T-helper 2 cell treated with Interferon-gamma antibody and Interleukin-4, amounts not matched to agents 100 ng/mL and 5 ng/mL, for 36 hours (primary cell): ENCODE measurements around the gene SV2A. TPM values are rescaled to one million over a fixed set of nuclear protein-coding genes. Genes with fewer than 3 reads are reported as not detected.

Source experiments
- intact Hi-C: fragments of 100-400 bp; cut with micrococcal nuclease; formaldehyde crosslinking; loops from one replicate; pipeline ENCODE4 v1.15.1; 2023
- total RNA-seq: library from RNA; stranded (reverse); gene quantifications from 2 replicates; pipeline ENCODE4 v1.2.3, GENCODE V29; 2022

Gene SV2A
- total RNA-seq, 1 donor from 2014 or later, result 17.5 TPM

- intact Hi-C loops, result no loop called here
Measured at GRCh38 chr1:149929856-149930255, 12.2 kb upstream of the SV2A start.

- intact Hi-C loops, result loop anchor here (1.0 kb wide), 2 partner anchors 11 to 40 kb away; no protein-coding TSS in a partner anchor
Measured at GRCh38 chr1:149928401-149928724, 10.7 kb upstream of the SV2A start.

DNA sequence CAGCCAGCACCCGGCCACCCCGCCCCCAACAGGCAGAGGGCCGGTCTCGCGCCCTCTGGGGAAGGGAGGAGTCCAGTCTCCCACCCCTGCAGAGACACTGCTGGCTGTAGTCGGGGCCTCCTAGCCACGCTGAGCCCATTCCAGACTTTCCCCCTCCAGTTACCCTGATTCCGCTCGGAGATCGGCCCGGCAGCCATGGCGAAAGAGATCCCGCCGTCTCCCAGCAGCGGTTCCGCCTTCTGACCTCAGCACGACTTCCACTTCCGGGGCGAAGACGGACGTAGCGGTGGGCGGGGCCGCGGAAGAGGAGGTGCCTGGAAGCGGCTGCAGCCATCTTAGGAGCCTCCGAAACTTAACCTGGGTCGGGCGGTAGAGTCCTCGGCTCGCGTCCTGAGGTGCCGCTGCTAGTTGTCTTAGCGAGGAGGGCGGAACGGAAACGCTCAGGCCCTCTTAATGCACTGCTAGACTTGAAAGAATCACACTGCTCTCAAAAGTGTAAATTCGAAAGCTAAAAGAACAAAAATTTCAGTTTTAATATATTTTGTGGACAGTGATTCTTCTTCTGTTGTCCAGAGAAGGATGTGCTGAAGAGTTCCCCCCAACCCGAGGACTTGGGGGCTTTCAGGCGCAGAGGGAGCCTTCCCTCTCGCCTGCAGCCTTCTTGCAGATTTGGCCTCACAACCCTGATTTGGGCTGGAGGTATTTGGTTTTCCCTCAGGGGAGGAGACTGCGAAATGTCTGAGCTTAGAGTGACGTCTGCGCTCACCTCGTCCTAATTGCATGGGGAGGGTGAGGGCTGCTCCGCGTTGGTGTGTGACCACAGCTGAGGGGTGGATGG lies 10.1 kb upstream of the SV2A start, which contains the start of gene SF3B4:
SF3B4 (minus strand) TSS at position 241 of the 838 bp plus-strand sequence; CDS start at position 197, 44 bp downstream.
- intact Hi-C loops, result loop anchor here (1.0 kb wide), 3 partner anchors 12 to 39 kb away; partner anchors contain the start of gene BOLA1

DNA sequence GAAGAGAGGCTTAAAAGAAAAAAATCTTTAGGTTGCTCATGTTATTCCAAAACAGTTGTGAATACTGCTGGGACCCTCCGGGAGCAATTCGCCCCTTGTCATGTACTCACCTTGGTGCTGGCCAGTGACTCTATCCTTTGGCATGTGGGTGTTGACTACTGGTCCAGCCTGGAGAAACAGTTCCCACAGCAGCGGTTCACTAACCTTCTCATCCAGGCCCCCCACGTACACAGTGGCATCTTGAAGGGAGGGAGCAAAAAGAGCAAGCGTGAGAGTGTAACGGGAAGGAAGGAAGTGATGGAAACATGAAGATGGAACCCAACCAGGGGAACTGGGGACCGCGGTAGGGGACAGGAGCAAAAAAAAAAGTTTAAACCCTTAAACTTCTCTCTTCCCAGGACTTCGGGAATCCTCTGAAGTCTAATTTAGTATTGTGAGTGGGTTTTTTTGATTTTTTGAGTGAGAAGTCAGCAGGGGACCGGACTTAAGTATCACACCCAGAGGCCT lies 9.5 kb upstream of the SV2A start:
- intact Hi-C loops, result loop anchor here (1.0 kb wide), 1 partner anchor 28 kb away; the partner anchor contains the start of gene BOLA1

- intact Hi-C loops, result no loop called here
Measured at GRCh38 chr1:149926296-149926695, 8.7 kb upstream of the SV2A start.

DNA sequence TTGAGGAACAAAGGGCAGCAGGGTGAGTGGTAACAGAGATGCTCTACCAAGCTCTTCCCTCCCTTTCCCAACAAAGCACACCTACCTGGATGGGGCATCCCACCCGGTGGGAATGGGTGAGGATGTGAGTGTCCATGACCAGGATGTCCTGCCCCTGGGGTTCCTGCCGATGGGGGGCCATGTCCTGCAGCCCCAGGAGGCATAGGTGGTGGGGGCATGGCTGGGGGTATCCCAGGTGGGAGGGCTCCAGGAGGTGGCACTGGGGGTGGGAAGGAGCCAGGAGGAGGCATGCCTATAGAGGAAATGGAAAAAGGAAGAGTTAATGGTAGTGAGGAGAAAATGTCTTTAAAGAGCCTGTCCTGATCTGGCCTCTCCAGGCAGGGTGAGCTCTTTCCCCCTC lies 8.1 kb upstream of the SV2A start:
- intact Hi-C loops, result no loop called here

DNA sequence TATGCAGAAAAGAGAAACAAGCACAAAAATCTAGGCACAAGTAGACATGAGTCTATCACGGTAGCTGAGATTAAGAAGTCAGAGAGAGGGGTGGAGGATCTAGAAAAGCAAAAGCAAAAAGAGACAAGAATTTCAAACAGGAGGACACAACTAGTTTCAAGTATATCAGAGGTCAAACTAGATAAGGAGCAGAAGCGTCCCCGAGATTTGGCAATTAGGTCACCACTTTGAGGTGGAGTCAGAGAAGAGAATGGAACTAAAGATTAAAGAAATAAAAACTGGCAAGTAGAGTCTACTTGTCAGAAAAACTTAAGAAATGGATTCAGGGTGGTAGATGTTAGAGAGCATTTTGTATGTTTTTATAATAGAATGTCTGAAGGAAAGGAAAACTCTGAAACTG lies 7.7 kb upstream of the SV2A start:
- intact Hi-C loops, result no loop called here

DNA sequence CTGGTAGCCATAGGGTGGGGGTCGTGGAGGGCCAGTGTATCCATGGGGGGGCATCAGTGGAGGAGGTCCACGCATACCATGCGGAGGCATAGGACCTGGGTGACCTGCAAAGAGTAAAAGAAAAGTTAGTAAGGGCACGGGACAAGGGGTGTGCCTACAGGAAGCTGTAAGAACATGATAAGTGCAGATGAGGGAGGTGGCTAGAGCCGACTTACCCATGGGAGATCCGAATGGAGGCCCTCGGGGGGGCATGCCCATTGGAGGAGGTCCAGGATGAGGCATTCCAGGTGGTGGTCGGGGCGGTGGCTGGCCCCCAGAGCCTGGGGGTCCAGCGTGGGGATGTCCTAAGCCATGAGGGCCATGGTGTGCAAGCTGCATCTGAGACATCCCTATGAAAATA lies 6.0 kb upstream of the SV2A start:
- intact Hi-C loops, result no loop called here

GRCh38 chr1:149916898-149917252 lies 769 bp downstream of the SV2A start:
- intact Hi-C loops, result no loop called here

DNA sequence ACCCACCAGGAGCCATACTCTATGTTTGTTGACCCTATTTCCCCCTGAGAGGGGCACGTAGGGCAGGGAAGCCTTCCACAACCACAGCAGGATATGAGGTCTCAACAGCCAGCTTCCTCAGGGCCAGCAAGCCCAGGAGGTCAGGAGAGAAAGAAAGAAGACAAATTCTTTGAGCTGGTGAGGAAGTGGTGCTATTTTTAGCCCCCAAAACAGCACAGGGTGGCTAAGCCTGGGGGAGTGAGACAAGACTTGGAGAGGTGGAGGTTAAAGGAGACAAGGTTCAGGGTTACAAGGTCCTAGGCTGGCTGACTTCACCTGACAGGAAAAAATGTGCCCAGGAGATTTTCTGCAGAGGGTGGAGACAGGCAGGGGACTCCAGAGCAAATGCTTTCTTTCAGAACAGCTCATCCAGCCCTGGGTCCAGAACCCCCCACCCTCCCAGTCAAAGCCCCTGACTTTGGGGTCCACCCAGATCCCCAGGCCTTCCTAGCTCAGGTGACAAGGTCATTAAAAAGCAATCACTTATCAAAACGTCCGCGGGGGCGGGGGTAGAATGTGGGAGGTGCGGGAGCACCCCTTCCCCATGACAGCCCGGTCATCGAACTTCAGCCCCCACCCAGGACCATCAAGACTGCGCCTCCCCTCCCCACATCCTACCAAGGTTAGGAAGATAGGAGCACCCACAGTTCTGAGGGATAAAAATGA lies 1.3 kb downstream of the SV2A start:
- intact Hi-C loops, result no loop called here

GRCh38 chr1:149915429-149916192 lies 2.0 kb downstream of the SV2A start:
- intact Hi-C loops, result no loop called here

DNA sequence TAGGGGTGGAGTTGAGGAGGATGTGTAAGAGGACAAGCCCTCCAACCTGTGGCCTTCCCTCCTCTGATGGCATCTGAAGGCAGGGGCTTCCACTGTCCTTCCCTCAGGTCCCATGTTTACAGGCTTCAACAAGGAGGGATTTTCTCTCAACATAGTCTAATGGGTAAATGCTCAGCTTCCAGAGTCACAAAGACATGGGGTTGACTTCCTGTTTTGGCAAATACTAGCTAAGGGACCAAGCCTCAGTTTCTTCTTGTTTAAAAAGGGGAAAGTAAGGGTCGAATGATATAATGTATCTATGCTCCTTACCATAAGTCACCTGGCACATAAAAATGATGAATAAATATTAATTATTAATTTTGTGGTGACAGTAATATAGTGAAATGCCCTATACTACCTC lies 3.1 kb downstream of the SV2A start:
- intact Hi-C loops, result no loop called here

GRCh38 chr1:149906570-149907075 lies 11.0 kb downstream of the SV2A start:
- intact Hi-C loops, result no loop called here

- intact Hi-C loops, result no loop called here
Measured at GRCh38 chr1:149903836-149904491, 13.7 kb downstream of the SV2A start.

DNA sequence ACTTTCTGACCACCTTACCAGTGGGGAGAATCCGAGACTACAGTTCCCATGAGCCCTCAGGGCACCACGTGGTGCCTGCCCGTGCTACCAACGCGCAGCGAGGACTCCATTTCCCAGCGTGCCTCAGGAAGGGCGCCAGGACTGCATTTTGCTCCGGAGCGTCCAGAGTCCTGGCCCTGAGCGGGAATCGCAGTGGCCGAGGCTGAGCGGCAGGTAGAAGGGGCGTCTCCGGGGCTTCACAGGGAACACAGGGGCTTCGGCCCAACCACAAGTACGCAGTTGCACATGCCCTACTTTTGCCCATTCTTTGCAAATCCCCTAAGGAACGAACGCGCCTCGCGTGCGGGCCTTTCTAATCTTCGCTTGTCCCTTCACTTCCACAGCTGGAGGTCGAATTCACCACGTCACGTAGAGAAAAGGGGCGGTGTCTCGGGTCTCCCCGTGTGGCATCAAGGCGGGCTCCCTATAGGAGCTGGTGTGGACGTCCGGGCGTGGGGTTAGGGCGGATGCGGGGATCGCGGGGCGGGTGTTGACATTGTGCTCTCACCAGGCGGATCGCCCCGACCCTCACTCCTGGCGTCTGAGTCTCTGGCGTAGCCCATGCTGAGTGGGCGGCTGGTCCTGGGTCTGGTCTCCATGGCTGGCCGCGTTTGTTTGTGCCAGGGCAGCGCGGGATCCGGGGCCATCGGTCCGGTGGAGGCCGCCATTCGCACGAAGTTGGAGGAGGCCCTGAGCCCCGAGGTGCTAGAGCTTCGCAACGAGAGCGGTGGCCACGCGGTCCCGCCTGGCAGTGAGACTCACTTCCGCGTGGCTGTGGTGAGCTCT lies 18.0 kb downstream of the SV2A start, which contains the start of gene BOLA1:
BOLA1 (plus strand) TSS at position 109 of the 825 bp plus-strand sequence; CDS start at position 601, 492 bp downstream.
- intact Hi-C loops, result loop anchor here (1.0 kb wide), 2 partner anchors 11 to 28 kb away; partner anchors contain the start of gene SF3B4

GRCh38 chr1:149896575-149896974 lies 21.1 kb downstream of the SV2A start:
- intact Hi-C loops, result no loop called here

DNA sequence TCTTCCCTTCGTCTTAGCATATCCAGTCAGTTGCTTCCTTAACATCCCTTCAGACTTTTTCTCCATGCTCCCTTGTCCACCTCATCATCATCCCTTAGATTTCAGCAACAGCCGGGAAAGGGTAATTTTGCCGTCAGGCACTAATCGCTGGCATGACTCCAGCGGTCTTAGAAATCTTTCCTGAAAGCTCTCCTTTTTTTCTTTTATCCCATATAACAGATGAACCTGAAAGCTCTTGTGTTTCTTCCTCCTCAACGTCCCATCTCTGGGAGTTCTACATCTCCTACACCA lies 28.7 kb downstream of the SV2A start:
- intact Hi-C loops, result loop anchor here (1.0 to 2.0 kb wide), 6 partner anchors 10 to 346 kb away; partner anchors contain the start of genes BOLA1 and VPS45

DNA sequence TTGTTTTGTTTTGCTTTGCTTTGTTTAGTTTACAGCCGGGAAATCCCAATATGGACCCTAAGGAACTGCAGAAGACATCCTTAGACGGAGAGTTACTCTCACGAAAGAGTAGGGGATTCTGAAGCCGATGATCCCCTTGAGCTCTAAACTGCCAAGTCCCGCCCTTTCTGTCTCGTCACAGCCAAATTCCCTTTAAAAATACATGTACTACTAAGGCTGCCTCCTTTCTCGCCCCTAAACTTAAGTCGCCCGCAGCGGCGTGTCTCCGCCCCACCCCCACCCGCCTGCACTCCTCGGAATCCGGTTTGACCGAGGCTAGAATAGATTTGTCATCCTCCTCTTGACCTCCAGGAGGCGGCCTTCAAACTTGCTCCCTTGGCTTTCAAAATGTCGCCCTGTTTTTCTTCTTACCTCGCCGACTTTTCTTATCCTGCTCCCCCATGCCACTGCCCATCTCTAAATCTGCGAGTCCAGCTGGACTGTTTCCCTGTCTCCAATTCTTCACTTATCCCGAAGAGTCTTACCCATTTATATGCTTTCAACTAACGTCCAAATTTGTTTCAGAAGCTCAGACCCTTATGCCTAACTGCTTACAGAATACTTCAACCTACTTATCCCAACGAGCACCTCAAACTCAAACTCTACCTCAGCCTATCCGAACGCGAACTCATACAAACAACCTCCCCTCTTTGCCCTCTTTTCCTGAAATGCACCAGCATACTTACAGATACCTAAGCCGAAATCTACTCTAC lies 29.2 kb downstream of the SV2A start:
- intact Hi-C loops, result loop anchor here (1.0 to 2.0 kb wide), 6 partner anchors 11 to 346 kb away; partner anchors contain the start of genes BOLA1 and VPS45
